WTC11 (cell line): Measurements from ENCODE around the gene CENPT.

Source experiments
- ATF2 ChIP-seq: sonication (generic); formaldehyde crosslinking; IDR thresholded peaks from 2 replicates; pipeline ENCODE4 v1.8.1; 2022; ENCODE audit warnings: low read depth, missing genetic modification reagents, borderline replicate concordance
- CBFB ChIP-seq: sonication (generic); formaldehyde crosslinking; IDR thresholded peaks from 2 replicates; pipeline ENCODE4 v1.8.1; 2022; ENCODE audit warnings: mild to moderate bottlenecking, low read depth, missing genetic modification reagents
- CREB1 ChIP-seq: sonication (generic); formaldehyde crosslinking; IDR thresholded peaks from 2 replicates; pipeline ENCODE4 v1.8.0; 2023; ENCODE audit warnings: mild to moderate bottlenecking, missing genetic modification reagents
- CTCF ChIP-seq: fragments of 200-600 bp; IDR thresholded peaks from 2 replicates; pipeline ENCODE4 v1.8.0; 2022; ENCODE audit warnings: antibody characterized with exemption
- ESRRA ChIP-seq: sonication (generic); formaldehyde crosslinking; IDR thresholded peaks from 2 replicates; pipeline ENCODE4 v1.8.1; 2022; ENCODE audit warnings: mild to moderate bottlenecking, missing genetic modification reagents, borderline replicate concordance
- JUN ChIP-seq: sonication (generic); formaldehyde crosslinking; IDR thresholded peaks from 2 replicates; pipeline ENCODE4 v1.8.0; 2023; ENCODE audit warnings: mild to moderate bottlenecking, missing genetic modification reagents
- MAX ChIP-seq: sonication (generic); formaldehyde crosslinking; IDR thresholded peaks from 2 replicates; pipeline ENCODE4 v1.8.0; 2022; ENCODE audit warnings: mild to moderate bottlenecking, missing genetic modification reagents
- MXD4 ChIP-seq: fragments of 250-450 bp; sonication (Bioruptor Pico); IDR thresholded peaks from 2 replicates; pipeline ENCODE4 v1.8.0; 2021; ENCODE audit warnings: mild to moderate bottlenecking, moderate library complexity, borderline replicate concordance
- SMAD3 ChIP-seq: sonication (generic); formaldehyde crosslinking; IDR thresholded peaks from 2 replicates; pipeline ENCODE4 v1.8.0; 2022; ENCODE audit warnings: missing genetic modification reagents, mild to moderate bottlenecking, borderline replicate concordance
- STAT6 ChIP-seq: sonication (generic); formaldehyde crosslinking; conservative IDR thresholded peaks from 2 replicates; pipeline ENCODE4 v1.8.1; 2023; ENCODE audit warnings: mild to moderate bottlenecking, low read depth, missing genetic modification reagents, moderate library complexity
- TEAD1 ChIP-seq: sonication (generic); formaldehyde crosslinking; IDR thresholded peaks from 2 replicates; pipeline ENCODE4 v1.8.0; 2022; ENCODE audit warnings: mild to moderate bottlenecking, missing genetic modification reagents
- USF2 ChIP-seq: sonication (generic); formaldehyde crosslinking; IDR thresholded peaks from 2 replicates; pipeline ENCODE4 v1.8.1; 2023; ENCODE audit warnings: mild to moderate bottlenecking, missing genetic modification reagents, moderate library complexity
- ZNF396 ChIP-seq: fragments of 250-450 bp; sonication (Bioruptor Pico); IDR thresholded peaks from 2 replicates; pipeline ENCODE4 v1.8.0; 2021; ENCODE audit warnings: mild to moderate bottlenecking, moderate library complexity, borderline replicate concordance
- ZNF671 ChIP-seq: fragments of 250-450 bp; sonication (Bioruptor Pico); IDR thresholded peaks from 2 replicates; pipeline ENCODE4 v1.8.0; 2021; ENCODE audit warnings: mild to moderate bottlenecking

GRCh38 chr16:67883872-67884261 is 36.4 kb upstream of the CENPT start:
- TF ChIP-seq CBFB = no peak
- TF ChIP-seq CTCF = peak; percentile 90
- TF ChIP-seq ATF2 (CRISPR knock-in tag) = no peak
- no peak for TF ChIP-seq ZNF396 (CRISPR knock-in tag)
- TF ChIP-seq SMAD3 = no peak
- no peak for TF ChIP-seq JUN (CRISPR knock-in tag)
- no peak for TF ChIP-seq CREB1
- TF ChIP-seq MAX (CRISPR knock-in tag) = no peak
- TF ChIP-seq ESRRA = no peak
- no peak for TF ChIP-seq MXD4 (CRISPR knock-in tag)
- TF ChIP-seq ZNF671 (CRISPR knock-in tag) = no peak
- TF ChIP-seq STAT6 = no peak
- no peak for TF ChIP-seq USF2 (CRISPR knock-in tag)
- no peak for TF ChIP-seq TEAD1
